DMS 273 treated with DMSO at 0.1 percent for 48 hours (cell line): ENCODE measurements around the gene BIRC5.

Source experiments
- DNase-seq: peaks from one replicate; lab custom pipeline; 2025; lab: John Stamatoyannopoulos, UW

BIRC5 gene

GRCh38 chr17:78256707-78257591, 42.9 kb downstream of the BIRC5 start:
- DNase-seq: no peak

GRCh38 chr17:78257810-78258322, 43.8 kb downstream of the BIRC5 start:
- DNase-seq: no peak

GRCh38 chr17:78258323-78259191, 44.5 kb downstream of the BIRC5 start:
- DNase-seq: no peak

- DNase-seq: no peak
These were observed 45.1 kb downstream of the BIRC5 start for GRCh38 chr17:78259192-78259554.

GRCh38 chr17:78263063-78263735, 49.1 kb downstream of the BIRC5 start:
- no peak for DNase-seq

- DNase-seq: no peak
These were observed 49.8 kb downstream of the BIRC5 start for GRCh38 chr17:78263736-78264340.

GRCh38 chr17:78264590-78264989, 50.5 kb downstream of the BIRC5 start:
- DNase-seq: no peak

- DNase-seq: no peak
These were observed 51.1 kb downstream of the BIRC5 start for GRCh38 chr17:78265121-78265520.

- DNase-seq: no peak
These were observed 52.2 kb downstream of the BIRC5 start for GRCh38 chr17:78266231-78266631.

- no peak for DNase-seq
These were observed 52.7 kb downstream of the BIRC5 start for GRCh38 chr17:78266771-78267170.

- DNase-seq: no peak
These were observed 53.4 kb downstream of the BIRC5 start for GRCh38 chr17:78267253-78268073.

- DNase-seq: no peak
These were observed 54.3 kb downstream of the BIRC5 start for GRCh38 chr17:78268191-78268874.

- no peak for DNase-seq
These were observed 55.2 kb downstream of the BIRC5 start for GRCh38 chr17:78268951-78269905.

GRCh38 chr17:78269955-78270381, 55.9 kb downstream of the BIRC5 start:
- DNase-seq: no peak

- no peak for DNase-seq
These were observed 57.5 kb downstream of the BIRC5 start for GRCh38 chr17:78271419-78272170.

- DNase-seq: no peak
These were observed 58.3 kb downstream of the BIRC5 start for GRCh38 chr17:78272181-78272913.

GRCh38 chr17:78272914-78273258, 58.8 kb downstream of the BIRC5 start:
- DNase-seq: no peak

- DNase-seq: no peak
These were observed 59.8 kb downstream of the BIRC5 start for GRCh38 chr17:78273813-78274212.
